GM04503 (cell line): Measurements from ENCODE around the gene HDAC4.
A peak's percentile ranks its signal among the peaks of the same experiment; 100 is the strongest.

Experiments used
- DNase-seq: peaks from one replicate; pipeline ENCODE4 v3.0.0-alpha.2; 2012; ENCODE audit warnings: low read depth

HDAC4 gene

DNA sequence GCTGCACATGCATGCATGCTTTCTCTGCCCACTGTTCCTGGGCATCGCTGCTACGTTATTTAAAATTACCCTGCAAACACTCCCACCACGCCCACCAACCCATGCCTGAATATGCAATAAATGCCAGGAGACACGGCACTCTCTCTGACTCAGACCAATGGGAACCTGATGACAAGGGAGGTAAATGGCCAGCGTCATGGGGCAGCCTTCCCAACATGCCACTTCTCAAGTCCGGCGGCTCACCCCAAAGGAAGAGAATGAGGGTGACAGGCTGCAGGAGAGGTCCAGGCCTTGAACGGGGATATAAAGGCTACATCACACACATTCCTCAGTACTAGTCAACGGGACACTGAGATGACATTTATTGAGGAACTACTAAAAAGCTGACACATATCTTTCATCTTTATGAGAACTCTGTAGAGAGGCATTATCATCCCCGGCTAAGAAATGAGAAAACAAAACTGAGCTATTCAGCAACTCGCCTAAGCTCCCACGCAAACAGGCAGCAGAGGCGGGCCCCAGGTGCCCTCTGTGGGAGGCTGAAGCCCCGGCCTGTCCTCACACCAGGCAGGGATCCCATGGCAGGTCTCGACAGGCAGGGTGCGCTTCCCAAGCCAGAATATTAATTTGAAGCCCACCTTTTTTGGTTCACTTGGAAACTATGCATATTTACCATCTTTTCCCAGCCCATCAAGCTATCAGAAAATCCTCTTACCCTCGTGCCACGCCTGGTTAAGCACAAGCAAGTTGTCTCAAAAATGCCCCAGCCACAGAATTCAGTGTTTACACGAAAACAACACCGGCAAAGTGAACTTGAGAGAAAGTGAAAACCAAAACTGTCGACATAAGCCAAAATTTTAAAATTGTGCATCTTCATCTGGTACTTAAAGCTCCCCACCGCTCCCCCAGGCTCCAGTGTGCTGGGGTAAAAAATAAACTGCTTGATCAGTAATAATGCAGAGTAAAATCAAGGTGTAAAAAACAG, 166.3 kb downstream of the HDAC4 start:
- no peak for DNase-seq

- no peak for DNase-seq
Observed at GRCh38 chr2:239233576-239233975, 167.2 kb downstream of the HDAC4 start.

DNA sequence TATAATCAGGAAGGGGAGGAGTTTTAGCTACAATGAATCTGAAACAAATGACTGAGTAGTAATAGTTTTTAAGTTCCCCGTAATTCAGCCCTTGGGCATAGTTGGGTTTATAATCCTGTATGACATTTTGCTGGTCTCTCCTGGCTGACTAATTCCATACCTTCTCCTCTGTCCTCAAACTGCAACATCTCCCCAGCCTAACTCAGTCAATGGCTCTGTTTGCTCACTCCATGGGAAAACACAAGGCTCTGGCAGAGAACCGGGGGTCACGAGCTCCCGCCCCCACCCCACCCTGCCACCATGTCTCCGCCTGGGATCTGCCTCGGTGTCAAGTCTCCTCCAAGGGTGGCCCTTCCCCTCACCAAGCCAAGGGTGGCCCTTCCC, 168.6 kb downstream of the HDAC4 start:
- DNase-seq: no peak

DNA sequence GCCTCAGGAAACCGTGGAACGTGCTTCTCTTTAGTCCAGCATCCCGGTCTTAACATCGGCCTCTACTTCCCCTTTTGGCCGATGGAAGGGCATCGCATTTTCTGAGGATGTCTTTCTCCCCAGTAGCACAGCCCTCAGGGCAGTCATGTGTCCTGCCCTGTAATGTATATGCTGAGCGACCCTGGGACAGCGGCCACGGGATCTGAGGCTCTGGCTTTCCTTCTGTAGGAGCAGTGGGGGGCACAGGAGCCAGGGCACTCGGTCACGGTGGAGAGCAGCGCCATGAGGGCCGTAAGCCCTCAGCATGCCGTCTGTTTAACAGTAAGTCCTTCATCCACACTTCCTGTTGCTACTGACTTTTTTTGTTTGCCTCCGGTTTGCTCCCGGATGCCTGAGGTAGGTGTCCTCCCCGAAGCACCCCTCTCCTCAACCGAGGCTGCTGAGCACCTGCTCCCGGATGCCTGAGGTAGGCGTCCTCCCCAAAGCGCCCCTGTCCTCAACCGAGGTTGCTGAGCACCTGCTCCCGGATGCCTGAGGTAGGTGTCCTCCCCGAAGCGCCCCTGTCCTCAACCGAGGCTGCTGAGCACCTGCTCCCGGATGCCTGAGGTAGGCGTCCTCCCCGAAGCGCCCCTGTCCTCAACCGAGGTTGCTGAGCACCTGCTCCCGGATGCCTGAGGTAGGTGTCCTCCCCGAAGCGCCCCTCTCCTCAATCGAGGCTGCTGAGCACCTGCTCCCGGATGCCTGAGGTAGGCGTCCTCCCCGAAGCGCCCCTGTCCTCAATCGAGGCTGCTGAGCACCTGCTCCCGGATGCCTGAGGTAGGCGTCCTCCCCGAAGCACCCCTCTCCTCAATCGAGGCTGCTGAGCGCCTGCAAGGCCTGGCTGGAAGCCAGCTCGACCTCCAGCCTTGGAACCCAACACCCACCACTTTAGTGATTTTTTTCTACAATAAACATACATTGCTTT, 169.3 kb downstream of the HDAC4 start:
- DNase-seq: no peak

DNA sequence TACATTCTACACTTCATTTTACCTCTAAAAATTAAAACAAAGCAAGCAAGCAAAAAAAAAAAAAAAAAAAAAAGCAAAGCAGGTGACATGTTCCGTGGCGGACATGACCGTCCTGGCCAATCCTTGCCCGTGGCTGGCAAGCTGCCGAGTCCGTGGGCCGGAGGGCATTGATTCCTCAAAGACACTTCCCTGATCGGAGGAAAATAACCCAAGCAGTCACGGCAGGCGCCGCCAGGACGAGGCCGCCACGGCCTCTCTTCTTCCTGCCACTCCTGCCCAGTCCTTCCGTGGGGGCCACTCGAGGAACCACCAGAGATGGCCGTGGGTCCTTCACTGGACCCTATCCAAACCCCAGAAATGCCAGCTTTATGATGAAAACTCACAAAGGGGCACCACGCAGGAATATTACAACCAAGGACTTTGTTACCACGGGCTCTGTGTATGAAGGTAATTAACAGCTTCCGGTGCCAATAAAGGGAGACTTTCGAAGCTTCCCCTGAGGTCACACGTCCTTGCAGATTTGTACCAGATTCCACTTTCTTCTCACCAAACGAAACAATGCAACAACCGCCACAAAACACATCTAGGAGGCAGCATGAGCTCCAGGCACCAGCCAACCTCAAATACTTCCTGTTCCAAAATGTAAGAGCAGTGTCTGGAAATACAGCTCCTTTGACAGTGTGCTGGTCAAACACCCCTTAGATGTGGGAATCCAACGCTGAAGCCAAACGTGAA, 170.3 kb downstream of the HDAC4 start:
- no peak for DNase-seq

DNA sequence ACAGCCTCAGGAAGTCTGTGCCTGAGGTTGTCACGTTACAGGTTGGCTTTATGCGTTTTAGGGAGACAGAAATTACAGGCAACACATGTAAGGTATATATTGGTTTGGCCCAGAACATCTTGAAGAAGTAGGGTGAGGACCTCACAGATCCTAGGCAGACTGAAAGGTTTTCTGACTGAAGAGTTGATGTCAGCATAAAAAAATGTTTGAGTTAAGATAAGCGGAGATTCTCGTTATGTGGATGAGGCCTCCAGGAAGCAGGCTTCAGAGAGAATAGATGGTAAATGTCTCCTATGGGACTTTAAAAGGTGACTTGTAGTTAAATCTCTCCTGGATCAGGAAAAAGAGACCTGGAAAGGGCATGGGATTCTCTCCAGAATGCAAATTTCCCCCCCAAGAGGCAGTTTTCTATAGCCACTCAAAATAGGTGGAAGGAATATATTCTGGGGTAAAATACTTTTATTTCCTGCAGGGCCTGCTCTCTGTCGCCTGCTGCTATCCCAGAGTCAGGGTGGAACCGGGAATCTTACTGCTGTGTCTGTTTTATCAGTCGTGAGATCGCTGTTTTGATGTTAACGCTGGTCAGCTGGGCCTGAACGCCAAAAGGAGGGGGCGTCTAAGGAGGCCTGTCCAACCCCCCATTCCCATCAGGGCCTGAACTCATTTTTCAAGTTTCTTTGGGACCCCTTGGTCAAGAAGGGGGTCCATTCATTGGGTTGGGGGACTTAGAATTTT, 171.1 kb downstream of the HDAC4 start:
- no peak for DNase-seq

- DNase-seq: no peak
Observed at GRCh38 chr2:239227661-239228371, 173.0 kb downstream of the HDAC4 start.

GRCh38 chr2:239226677-239227581, 173.9 kb downstream of the HDAC4 start:
- DNase-seq: no peak

- peak; percentile 90 for DNase-seq
Observed at GRCh38 chr2:239225871-239226561, 174.8 kb downstream of the HDAC4 start.

GRCh38 chr2:239225371-239225851, 175.4 kb downstream of the HDAC4 start:
- no peak for DNase-seq

DNA sequence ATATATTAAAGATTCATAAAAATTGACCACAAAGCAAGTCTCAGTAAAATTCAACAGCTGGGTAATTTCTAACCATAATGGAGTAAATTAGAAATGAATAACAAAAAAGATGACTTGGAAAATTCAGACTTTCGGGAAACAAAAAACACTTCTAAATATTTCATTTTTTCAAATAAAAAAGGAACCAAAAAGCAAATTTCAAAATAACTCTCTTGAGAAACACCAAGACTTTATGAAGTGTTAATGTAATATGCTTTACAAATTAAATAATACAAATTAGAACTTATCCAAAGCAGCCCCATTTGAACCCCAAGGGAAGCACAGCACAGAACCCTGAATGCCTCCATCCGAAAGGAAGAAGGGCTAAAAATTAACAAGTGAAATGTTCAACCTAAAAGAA, 175.9 kb downstream of the HDAC4 start:
- no peak for DNase-seq

- no peak for DNase-seq
Observed at GRCh38 chr2:239224199-239224570, 176.6 kb downstream of the HDAC4 start.

DNA sequence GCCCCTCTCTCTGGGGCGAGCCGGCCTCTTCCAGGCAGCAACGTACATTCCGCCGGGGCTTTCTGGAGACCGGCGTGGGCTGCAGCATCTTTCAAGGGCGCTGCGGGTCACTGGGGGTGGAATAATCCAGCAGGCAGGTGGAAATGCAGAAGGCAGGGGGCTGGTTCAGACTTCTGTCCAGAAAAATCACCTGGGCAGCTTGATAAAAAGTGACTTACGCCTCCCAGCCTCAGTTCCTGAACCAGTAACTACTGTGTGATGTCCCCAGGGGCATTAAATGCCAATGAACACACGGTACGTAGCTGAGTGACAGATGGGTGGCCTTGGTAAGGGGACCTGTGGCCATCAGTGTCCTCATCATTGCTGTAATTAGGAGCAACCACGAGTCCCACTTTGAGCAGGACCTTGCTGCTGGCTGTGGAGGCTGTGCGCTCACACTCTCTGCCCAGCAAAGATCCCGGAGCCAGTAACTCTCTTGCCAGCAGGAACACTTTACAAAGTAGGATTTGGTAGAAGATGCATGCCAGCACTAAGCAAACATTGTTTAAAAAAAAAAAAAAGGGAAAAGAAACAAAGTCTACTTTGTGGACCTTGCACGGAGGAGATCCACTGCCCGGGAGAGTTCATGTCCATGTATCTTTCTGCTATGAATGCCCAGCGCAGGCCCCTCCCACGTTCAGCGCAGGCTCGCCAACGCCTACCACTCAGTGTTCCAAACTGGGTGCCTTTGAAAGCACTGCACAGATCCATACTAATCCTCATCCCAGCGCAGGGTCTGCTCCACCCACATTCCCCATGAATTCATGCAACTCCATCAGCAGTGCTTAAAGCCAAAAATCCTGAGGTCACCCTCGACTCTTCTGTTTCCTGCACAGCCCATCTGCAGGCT, 177.3 kb downstream of the HDAC4 start:
- DNase-seq: peak; percentile 67

GRCh38 chr2:239222706-239223309, 178.0 kb downstream of the HDAC4 start:
- DNase-seq: no peak

DNA sequence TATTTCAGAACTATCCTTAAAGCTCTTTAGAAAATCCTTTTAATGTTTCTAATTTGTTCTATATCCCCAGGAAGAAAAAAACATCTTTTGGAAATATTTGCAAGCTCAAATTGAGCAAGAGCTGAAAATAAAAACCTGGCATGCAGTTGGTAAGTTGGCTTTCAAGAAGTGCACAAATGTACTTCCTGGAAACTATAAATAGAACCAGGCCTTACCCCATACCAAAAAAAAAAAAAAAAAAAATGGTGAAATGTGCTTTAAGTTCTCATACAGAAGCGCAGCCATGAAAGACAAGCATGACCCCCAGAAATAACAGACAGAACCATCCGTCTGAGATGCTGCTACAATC, 178.5 kb downstream of the HDAC4 start:
- peak; percentile 42 for DNase-seq

- no peak for DNase-seq
Observed at GRCh38 chr2:239220981-239221396, 179.8 kb downstream of the HDAC4 start.

- no peak for DNase-seq
Observed at GRCh38 chr2:239220341-239220740, 180.5 kb downstream of the HDAC4 start.
